ENCODE data around the gene KCNF1.

The KCNF1 gene

DNA sequence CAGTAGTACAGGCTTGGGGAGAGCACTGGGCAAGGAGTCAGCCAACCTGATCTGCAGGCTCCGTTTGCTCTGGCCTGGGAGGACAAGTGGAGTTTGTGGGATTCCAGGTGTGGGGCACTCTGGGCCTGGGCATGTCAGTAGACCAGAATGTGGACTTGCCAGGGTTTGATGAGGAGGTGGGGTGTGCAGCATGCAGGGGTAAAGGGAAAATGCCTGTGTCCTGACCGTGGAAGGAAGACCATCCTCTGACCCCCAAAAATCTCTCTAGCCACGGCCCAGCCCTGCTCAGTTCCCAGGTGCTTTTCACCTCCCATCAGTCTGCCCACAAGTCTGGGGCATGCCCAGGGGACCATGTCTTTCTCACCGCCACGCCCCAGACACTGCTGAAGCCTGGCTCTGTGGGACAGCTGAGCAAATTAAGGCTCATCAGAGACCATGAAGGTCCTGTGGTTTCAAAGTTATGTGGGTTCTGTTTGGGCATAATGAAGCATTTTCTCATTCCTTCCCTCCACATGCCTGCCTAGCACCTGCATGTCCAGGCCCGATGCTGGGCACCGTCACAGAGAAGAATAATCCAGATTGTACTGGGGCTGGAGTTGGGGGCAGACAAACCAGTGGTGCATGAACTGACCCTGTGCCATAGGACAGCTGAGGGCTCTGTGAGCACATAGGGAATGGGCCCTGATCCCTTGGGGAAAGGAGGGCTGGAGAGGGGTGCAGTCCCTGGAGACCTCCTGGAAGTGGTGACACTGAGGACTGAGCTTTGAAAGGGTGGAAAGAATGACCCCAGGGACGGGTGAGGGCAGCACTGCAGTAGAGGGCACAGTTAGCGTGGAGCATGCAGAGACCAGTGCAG is 6.5 kb upstream of the KCNF1 start:
- Histone ChIP-seq H3K4me1 (ENCODE audit: control insufficient read depth, insufficient read depth, low read length) (no peaks in the 10 kb centered on the region), H3K9me3 (ENCODE audit: control insufficient read depth in 2 of 2, low read length in 2 of 2) (peaks cover 0 to 4% of the 10 kb centered on the region in 2 donors), H3K27me3 (ENCODE audit: control insufficient read depth in 1 of 2, insufficient read depth in 2 of 2, low read length in 2 of 2) (no peaks in the 10 kb centered on the region), H3K36me3 (ENCODE audit: control insufficient read depth in 2 of 2, insufficient read depth in 2 of 2, low read length in 2 of 2) (no peaks in the 10 kb centered on the region), H3K9ac (ENCODE audit: low read length in 2 of 2) (no peak overlapping the region), H3K27ac (ENCODE audit: low read length) (no peak overlapping the region), H3K4me3 (ENCODE audit: low read length in 2 of 2) (no peak overlapping the region)

DNA sequence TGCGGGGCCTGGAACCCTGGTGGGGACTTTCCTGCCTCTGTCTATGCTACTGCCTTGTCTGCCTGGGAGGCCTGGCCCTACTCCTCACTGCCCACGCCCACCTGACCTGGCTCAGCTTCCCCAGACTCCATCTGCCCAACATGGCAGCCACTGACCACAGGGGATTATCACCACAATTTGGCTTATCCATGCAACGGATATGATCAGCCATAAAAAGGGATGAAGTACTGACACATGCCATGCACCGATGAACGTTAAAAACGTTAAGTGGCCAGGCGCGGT is 5.9 kb upstream of the KCNF1 start:
- Histone ChIP-seq H3K9ac (ENCODE audit: low read length in 2 of 2) (no peak overlapping the region), H3K36me3 (ENCODE audit: control insufficient read depth in 2 of 2, insufficient read depth in 2 of 2, low read length in 2 of 2) (no peaks in the 10 kb centered on the region), H3K9me3 (ENCODE audit: control insufficient read depth in 2 of 2, low read length in 2 of 2) (peaks cover 0 to 4% of the 10 kb centered on the region in 2 donors), H3K4me1 (ENCODE audit: control insufficient read depth, insufficient read depth, low read length) (no peaks in the 10 kb centered on the region), H3K27me3 (ENCODE audit: control insufficient read depth in 1 of 2, insufficient read depth in 2 of 2, low read length in 2 of 2) (peaks cover under 1 to 3% of the 10 kb centered on the region in 2 donors), H3K4me3 (ENCODE audit: low read length in 2 of 2) (no peak overlapping the region), H3K27ac (ENCODE audit: low read length) (no peak overlapping the region)

DNA sequence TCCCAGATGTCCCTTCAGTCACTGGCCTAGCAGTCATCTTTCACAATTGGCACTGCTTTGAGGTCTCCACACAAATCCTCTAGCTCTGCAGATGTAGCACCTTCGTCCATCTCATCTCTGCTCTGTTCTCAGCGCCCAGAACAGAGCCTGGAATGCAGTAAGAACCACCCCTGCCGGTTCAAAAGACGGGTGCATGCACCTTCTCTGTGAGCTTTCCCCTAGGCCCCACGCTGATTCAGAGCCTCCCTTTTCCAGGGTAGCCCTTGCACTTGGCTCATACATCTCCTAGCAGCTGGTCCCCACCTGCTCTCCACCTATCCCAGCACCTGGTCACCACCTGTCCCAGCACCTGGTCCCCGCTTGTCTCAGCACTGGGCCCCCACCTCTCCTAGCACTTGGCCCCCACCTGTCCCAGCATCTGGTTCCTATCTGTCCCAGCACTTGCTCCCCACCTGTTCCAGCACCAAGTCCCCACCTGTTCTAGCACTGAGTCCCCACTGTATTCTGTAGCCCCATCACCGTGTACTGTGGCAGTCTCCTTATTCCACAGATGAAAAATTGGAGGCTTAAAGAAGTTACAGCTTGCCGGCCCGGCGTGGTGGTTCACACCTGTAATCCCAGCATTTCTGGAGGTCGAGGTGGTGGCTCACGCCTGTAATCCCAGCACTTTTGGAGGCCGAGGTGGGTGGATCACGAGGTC is 4.7 kb upstream of the KCNF1 start:
- H3K27ac ChIP-seq (ENCODE audit: low read length) = no peak overlapping the region
- peaks cover 0 to 4% of the 10 kb centered on the region in 2 donors for H3K9me3 ChIP-seq (ENCODE audit: control insufficient read depth in 2 of 2, low read length in 2 of 2)
- H3K36me3 ChIP-seq (ENCODE audit: control insufficient read depth in 2 of 2, insufficient read depth in 2 of 2, low read length in 2 of 2) = no peaks in the 10 kb centered on the region
- peaks cover 5 to 9% of the 10 kb centered on the region in 2 donors for H3K27me3 ChIP-seq (ENCODE audit: control insufficient read depth in 1 of 2, insufficient read depth in 2 of 2, low read length in 2 of 2)
- H3K4me3 ChIP-seq (ENCODE audit: low read length in 2 of 2) = no peak overlapping the region
- H3K9ac ChIP-seq (ENCODE audit: low read length in 2 of 2) = no peak overlapping the region
- H3K4me1 ChIP-seq (ENCODE audit: control insufficient read depth, insufficient read depth, low read length) = peaks cover 7% of the 10 kb centered on the region

DNA sequence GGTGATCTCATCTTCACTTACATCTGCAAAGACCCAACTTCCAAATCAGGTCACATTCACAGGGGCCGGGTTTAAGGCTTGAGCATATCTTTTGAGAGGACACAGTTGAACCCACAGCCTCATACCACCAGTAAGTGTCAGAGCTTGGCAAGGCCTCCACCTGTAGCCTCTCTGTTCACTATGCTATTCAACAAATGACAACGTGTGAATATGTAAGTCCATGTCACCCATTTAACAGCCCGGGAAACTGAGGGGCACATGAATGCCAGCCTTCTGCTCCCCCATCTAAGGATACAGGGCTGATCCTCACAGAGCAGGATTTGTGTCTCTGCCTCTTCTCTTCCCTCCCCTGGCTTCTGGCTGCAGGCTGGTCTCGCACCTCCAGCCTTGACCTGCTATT is 3.5 kb upstream of the KCNF1 start:
- Histone ChIP-seq H3K9me3 (ENCODE audit: control insufficient read depth in 2 of 2, low read length in 2 of 2) (peaks cover 0 to 4% of the 10 kb centered on the region in 2 donors), H3K27me3 (ENCODE audit: control insufficient read depth in 1 of 2, insufficient read depth in 2 of 2, low read length in 2 of 2) (peaks cover 13 to 14% of the 10 kb centered on the region in 2 donors), H3K9ac (ENCODE audit: low read length in 2 of 2) (no peak overlapping the region), H3K4me3 (ENCODE audit: low read length in 2 of 2) (no peak overlapping the region), H3K27ac (ENCODE audit: low read length) (no peak overlapping the region), H3K36me3 (ENCODE audit: control insufficient read depth in 2 of 2, insufficient read depth in 2 of 2, low read length in 2 of 2) (no peaks in the 10 kb centered on the region), H3K4me1 (ENCODE audit: control insufficient read depth, insufficient read depth, low read length) (peaks cover 14% of the 10 kb centered on the region)

DNA sequence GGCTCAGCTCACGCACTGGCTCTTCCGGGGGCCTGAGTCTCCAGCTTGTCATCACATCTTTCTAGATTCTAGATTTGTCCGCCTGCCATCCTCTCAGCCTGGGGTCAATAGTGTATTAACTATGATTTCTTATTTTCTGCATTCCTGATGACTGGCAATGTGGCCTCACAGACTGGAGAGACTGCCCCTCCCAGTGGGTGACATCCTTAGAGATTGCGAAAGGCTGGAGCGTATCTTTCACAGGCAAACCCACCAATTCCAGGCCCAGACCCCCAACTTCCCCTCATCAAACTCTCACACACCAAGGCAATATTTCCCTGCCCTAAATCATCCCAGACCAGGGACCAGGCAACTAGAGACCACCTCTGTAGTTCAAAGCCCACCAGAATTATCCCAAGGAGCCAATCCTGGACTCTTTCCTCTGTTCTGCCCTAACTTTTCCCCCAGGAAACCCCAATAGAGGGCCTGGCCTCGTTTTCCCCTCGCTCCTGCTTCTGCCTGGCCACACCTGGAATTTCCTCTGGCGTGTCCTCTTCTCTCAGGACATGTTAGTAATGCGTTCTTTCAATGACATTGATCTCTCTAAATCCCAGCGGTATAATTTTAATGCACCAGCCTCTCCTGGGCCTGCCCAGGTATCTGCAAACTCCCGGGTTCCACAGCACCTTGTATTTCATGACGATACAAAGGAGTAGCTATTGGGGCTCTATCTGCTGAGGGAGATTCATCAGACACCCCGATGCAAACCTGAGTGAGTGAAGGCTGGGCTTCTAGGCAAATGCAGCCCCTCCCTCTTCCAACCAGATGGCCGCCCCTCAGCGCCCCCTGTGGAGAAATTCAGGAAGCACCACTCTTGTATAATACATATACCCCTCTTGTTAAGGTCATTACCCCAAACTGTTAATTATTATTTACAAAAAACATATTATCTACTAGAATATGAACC is 2.4 kb upstream of the KCNF1 start:
- Histone ChIP-seq H3K36me3 (ENCODE audit: control insufficient read depth in 2 of 2, insufficient read depth in 2 of 2, low read length in 2 of 2) (no peaks in the 10 kb centered on the region), H3K9ac (ENCODE audit: low read length in 2 of 2) (no peak overlapping the region), H3K27me3 (ENCODE audit: control insufficient read depth in 1 of 2, insufficient read depth in 2 of 2, low read length in 2 of 2) (peaks cover 14 to 15% of the 10 kb centered on the region in 2 donors), H3K4me1 (ENCODE audit: control insufficient read depth, insufficient read depth, low read length) (peaks cover 17% of the 10 kb centered on the region), H3K4me3 (ENCODE audit: low read length in 2 of 2) (no peak overlapping the region), H3K27ac (ENCODE audit: low read length) (no peak overlapping the region), H3K9me3 (ENCODE audit: control insufficient read depth in 2 of 2, low read length in 2 of 2) (peaks cover 0 to 4% of the 10 kb centered on the region in 2 donors)

DNA sequence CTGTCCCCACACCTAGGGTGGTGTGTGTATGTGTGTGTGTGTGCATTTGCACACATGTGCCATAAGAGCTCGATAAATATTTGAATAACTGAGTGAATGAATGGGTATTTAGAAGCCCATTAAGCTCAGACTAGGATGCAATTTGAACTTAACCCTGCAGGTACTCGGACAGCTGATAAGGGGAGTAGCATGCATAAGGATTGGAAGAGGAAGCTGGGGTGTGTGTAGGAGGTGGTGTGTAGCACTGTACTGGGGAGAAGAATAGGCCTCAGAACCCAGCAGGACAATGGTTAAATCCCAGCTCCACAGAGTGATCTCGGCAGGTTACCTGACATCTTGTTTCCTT is 1.8 kb upstream of the KCNF1 start:
- no peaks in the 10 kb centered on the region for H3K36me3 ChIP-seq (ENCODE audit: control insufficient read depth in 2 of 2, insufficient read depth in 2 of 2, low read length in 2 of 2)
- H3K9ac ChIP-seq (ENCODE audit: low read length in 2 of 2) = no peak overlapping the region
- no peaks in the 10 kb centered on the region for H3K9me3 ChIP-seq (ENCODE audit: control insufficient read depth in 2 of 2, low read length in 2 of 2)
- H3K27ac ChIP-seq (ENCODE audit: low read length) = no peak overlapping the region
- peaks cover 20% of the 10 kb centered on the region for H3K4me1 ChIP-seq (ENCODE audit: control insufficient read depth, insufficient read depth, low read length)
- no peak overlapping the region for H3K4me3 ChIP-seq (ENCODE audit: low read length in 2 of 2)
- H3K27me3 ChIP-seq (ENCODE audit: control insufficient read depth in 1 of 2, insufficient read depth in 2 of 2, low read length in 2 of 2) = peaks cover 14 to 15% of the 10 kb centered on the region in 2 donors

DNA sequence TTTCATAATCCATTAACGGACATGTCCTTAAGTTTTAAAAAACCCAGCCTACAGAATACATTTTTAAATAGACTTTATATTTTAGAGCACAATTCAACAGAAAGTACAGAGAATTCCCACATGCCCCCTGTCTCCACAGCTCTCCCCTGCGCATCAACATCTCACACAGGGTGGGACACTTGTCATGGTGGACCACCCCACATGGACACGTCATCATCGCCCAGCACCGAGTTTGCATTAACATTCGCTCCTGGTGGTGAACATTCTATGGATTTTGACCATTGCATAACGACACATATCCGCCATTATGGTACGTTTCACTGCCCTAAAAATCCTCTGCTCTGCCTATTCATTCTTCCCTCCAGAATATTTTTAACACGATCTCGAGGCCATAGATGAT is 1.1 kb upstream of the KCNF1 start:
- no peaks in the 10 kb centered on the region for H3K9me3 ChIP-seq (ENCODE audit: control insufficient read depth in 2 of 2, low read length in 2 of 2)
- H3K36me3 ChIP-seq (ENCODE audit: control insufficient read depth in 2 of 2, insufficient read depth in 2 of 2, low read length in 2 of 2) = no peaks in the 10 kb centered on the region
- no peak overlapping the region for H3K27ac ChIP-seq (ENCODE audit: low read length)
- H3K27me3 ChIP-seq (ENCODE audit: control insufficient read depth in 1 of 2, insufficient read depth in 2 of 2, low read length in 2 of 2) = peaks cover 14 to 15% of the 10 kb centered on the region in 2 donors
- no peak overlapping the region for H3K4me3 ChIP-seq (ENCODE audit: low read length in 2 of 2)
- H3K4me1 ChIP-seq (ENCODE audit: control insufficient read depth, insufficient read depth, low read length) = peaks cover 20% of the 10 kb centered on the region
- no peak overlapping the region for H3K9ac ChIP-seq (ENCODE audit: low read length in 2 of 2)

DNA sequence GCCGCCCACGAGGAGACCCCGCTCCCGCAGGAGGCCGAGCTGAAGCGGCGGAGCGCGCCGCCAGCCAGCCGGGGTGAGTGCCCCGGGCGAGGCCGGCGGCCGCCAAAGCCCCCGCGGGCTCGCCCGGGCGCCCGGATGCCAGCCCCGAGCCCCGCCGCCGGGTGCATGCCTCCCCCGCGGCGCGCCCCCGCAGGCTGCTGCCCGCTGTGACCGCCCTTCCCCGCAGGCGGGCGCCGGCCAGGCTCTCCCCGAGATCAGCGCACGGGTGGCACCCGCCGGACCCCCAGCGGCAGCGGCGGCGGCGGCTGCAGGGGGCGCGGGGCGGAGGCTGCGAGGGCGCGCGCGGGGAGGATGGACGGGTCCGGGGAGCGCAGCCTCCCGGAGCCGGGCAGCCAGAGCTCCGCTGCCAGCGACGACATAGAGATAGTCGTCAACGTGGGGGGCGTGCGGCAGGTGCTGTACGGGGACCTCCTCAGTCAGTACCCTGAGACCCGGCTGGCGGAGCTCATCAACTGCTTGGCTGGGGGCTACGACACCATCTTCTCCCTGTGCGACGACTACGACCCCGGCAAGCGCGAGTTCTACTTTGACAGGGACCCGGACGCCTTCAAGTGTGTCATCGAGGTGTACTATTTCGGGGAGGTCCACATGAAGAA is 470 bp downstream of the KCNF1 start:
- no peaks in the 10 kb centered on the region for H3K9me3 ChIP-seq (ENCODE audit: control insufficient read depth in 2 of 2, low read length in 2 of 2)
- H3K4me3 ChIP-seq (ENCODE audit: low read length in 2 of 2) = peak overlapping the region; percentile 40 to 71
- H3K4me1 ChIP-seq (ENCODE audit: control insufficient read depth, insufficient read depth, low read length) = peaks cover 20% of the 10 kb centered on the region
- H3K36me3 ChIP-seq (ENCODE audit: control insufficient read depth in 2 of 2, insufficient read depth in 2 of 2, low read length in 2 of 2) = no peaks in the 10 kb centered on the region
- peaks cover 14 to 15% of the 10 kb centered on the region in 2 donors for H3K27me3 ChIP-seq (ENCODE audit: control insufficient read depth in 1 of 2, insufficient read depth in 2 of 2, low read length in 2 of 2)
- H3K9ac ChIP-seq (ENCODE audit: low read length in 2 of 2) = peak overlapping the region in 1 of 2 donors; percentile 15
- H3K27ac ChIP-seq (ENCODE audit: low read length) = no peak overlapping the region

DNA sequence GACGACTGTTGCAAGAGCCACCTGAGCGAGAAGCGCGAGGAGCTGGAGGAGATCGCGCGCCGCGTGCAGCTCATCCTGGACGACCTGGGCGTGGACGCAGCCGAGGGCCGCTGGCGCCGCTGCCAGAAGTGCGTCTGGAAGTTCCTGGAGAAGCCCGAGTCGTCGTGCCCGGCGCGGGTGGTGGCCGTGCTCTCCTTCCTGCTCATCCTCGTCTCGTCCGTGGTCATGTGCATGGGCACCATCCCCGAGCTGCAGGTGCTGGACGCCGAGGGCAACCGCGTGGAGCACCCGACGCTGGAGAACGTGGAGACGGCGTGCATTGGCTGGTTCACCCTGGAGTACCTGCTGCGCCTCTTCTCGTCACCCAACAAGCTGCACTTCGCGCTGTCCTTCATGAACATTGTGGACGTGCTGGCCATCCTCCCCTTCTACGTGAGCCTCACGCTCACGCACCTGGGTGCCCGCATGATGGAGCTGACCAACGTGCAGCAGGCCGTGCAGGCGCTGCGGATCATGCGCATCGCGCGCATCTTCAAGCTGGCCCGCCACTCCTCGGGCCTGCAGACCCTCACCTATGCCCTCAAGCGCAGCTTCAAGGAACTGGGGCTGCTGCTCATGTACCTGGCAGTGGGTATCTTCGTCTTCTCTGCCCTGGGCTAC is 1.2 kb downstream of the KCNF1 start:
- Histone ChIP-seq H3K9me3 (ENCODE audit: control insufficient read depth in 2 of 2, low read length in 2 of 2) (no peaks in the 10 kb centered on the region), H3K4me3 (ENCODE audit: low read length in 2 of 2) (peak overlapping the region; percentile 40 to 71), H3K27me3 (ENCODE audit: control insufficient read depth in 1 of 2, insufficient read depth in 2 of 2, low read length in 2 of 2) (peaks cover 14 to 15% of the 10 kb centered on the region in 2 donors), H3K27ac (ENCODE audit: low read length) (no peak overlapping the region), H3K4me1 (ENCODE audit: control insufficient read depth, insufficient read depth, low read length) (peaks cover 20% of the 10 kb centered on the region), H3K36me3 (ENCODE audit: control insufficient read depth in 2 of 2, insufficient read depth in 2 of 2, low read length in 2 of 2) (no peaks in the 10 kb centered on the region), H3K9ac (ENCODE audit: low read length in 2 of 2) (peak overlapping the region in 1 of 2 donors; percentile 15)

Measured in stomach smooth muscle (tissue), 2 donors.